ENCODE results near the gene PMEL. TPM values are rescaled to one million over a fixed set of nuclear protein-coding genes. Genes with fewer than 3 reads are reported as not detected.

Gene PMEL
- total RNA-seq, 3 donors from 2014 or later: 1.3 to 4.4 (median 3.4) TPM

GRCh38 chr12:55972042-55972441 lies 6.2 kb upstream of the PMEL start:
- ATAC-seq (no peak), DNase-seq (no peak)
- intact Hi-C loops (cut with DNase I, micrococcal nuclease): no loop called here
- H3K4me1 ChIP-seq (ENCODE audit: low read depth): peaks cover 29% of the 10 kb centered on the region
- no peak for TF ChIP-seq CTCF (IDR thresholded peaks at IDR 0.05)
- peaks cover 7% of the 10 kb centered on the region for H3K36me3 ChIP-seq (ENCODE audit: low read depth)
- H3K4me3 ChIP-seq: no peak overlapping the region
- H3K9me3 ChIP-seq: no peaks in the 10 kb centered on the region

GRCh38 chr12:55970775-55971174 lies 4.9 kb upstream of the PMEL start:
- no peaks in the 10 kb centered on the region for H3K9me3 ChIP-seq
- DNase-seq: no peak
- ATAC-seq: no peak
- intact Hi-C loops (cut with DNase I, micrococcal nuclease): no loop called here
- no peak overlapping the region for H3K4me3 ChIP-seq
- H3K36me3 ChIP-seq (ENCODE audit: low read depth): peaks cover 7% of the 10 kb centered on the region
- peaks cover 21% of the 10 kb centered on the region for H3K4me1 ChIP-seq (ENCODE audit: low read depth)
- TF ChIP-seq CTCF (IDR thresholded peaks at IDR 0.05): no peak

GRCh38 chr12:55969356-55969755 lies 3.5 kb upstream of the PMEL start:
- Histone ChIP-seq H3K9me3 (no peaks in the 10 kb centered on the region), H3K36me3 (ENCODE audit: low read depth) (peaks cover 7% of the 10 kb centered on the region), H3K4me1 (ENCODE audit: low read depth) (peaks cover 9% of the 10 kb centered on the region), H3K4me3 (no peak overlapping the region)
- intact Hi-C loops (cut with DNase I, micrococcal nuclease): no loop called here
- no peak for TF ChIP-seq CTCF (IDR thresholded peaks at IDR 0.05)
- DNase-seq: no peak
- no peak for ATAC-seq

GRCh38 chr12:55966408-55967281 lies 803 bp upstream of the PMEL start, which contains the start of gene CDK2:
TSS of gene CDK2 (plus strand) at chr12:55966830. CDS start at chr12:55967009, 179 bp downstream.
- H3K36me3 ChIP-seq (ENCODE audit: low read depth): no peaks in the 10 kb centered on the region
- H3K4me3 ChIP-seq: peak within 1 kb of the TSS; percentile 45
- TF ChIP-seq CTCF (IDR thresholded peaks at IDR 0.05): no peak
- H3K9me3 ChIP-seq: no peaks in the 10 kb centered on the region
- peaks cover 5% of the 10 kb centered on the region for H3K4me1 ChIP-seq (ENCODE audit: low read depth)
- intact Hi-C loops (cut with DNase I, micrococcal nuclease): no loop called here
- ATAC-seq (peak; percentile 99), DNase-seq (peak; percentile 95 to 98 (median 97))

GRCh38 chr12:55965240-55965639 lies 602 bp downstream of the PMEL start:
- no peaks in the 10 kb centered on the region for H3K9me3 ChIP-seq
- DNase-seq (no peak), ATAC-seq (no peak)
- no peak for TF ChIP-seq CTCF (IDR thresholded peaks at IDR 0.05)
- peaks cover 5% of the 10 kb centered on the region for H3K4me1 ChIP-seq (ENCODE audit: low read depth)
- no peaks in the 10 kb centered on the region for H3K36me3 ChIP-seq (ENCODE audit: low read depth)
- intact Hi-C loops (cut with DNase I, micrococcal nuclease): no loop called here
- no peak overlapping the region for H3K4me3 ChIP-seq

Measured in mucosa of descending colon (tissue), 3 donors.